GM12878 (cell line): ENCODE results near the gene TIAM1. TPM values are rescaled to one million over a fixed set of nuclear protein-coding genes. Genes with fewer than 3 reads are reported as not detected.

ENCODE experiments used
- ATAC-seq: fragments of 200-7000 bp; cut with Tn5 transposase; 3 replicates; pipeline ENCODE4 v1.9.1; 2020; ENCODE audit warnings: mild to moderate bottlenecking, moderate library complexity
- BruUV-seq: library from RNA; stranded (reverse); fragments of 400-500 nt; replicated peaks from 2 replicates; lab custom pipeline; 2021; lab: Mats Ljungman, UMichigan
- CTCF ChIA-PET: fragments of 300-600 bp; sonication (Branson Sonifier 250); formaldehyde crosslinking; extraction: SDS; loops from one replicate; lab custom pipeline; 2021; ENCODE audit warnings: inconsistent platforms; lab: Yijun Ruan, JAX
- POLR2A ChIA-PET: fragments of 350-600 bp; formaldehyde crosslinking; extraction: SDS; loops from one replicate; lab custom pipeline; 2021; ENCODE audit warnings: inconsistent platforms; lab: Charles Lee
- RAD21 ChIA-PET: fragments of 300-600 bp; sonication (Branson Sonifier 250); formaldehyde crosslinking; loops from one replicate; lab custom pipeline; 2023; ENCODE audit warnings: antibody characterized with exemption; ENCODE audit not compliant: unreplicated experiment; lab: Charles Lee
- SMC1A ChIA-PET: fragments of 300-600 bp; sonication (Branson Sonifier 250); formaldehyde crosslinking; loops from one replicate; lab custom pipeline; 2023; ENCODE audit not compliant: unreplicated experiment, uncharacterized antibody; lab: Charles Lee
- DNase-seq: peaks from one replicate; pipeline ENCODE4 v3.0.0-alpha.2; 2011; ENCODE audit warnings: low read depth, low spot score
- FAIRE-seq: peaks from 3 replicates; lab custom pipeline; 2011; peaks lifted over from hg19 to GRCh38; lab: Jason Lieb, UNC
- H2AFZ ChIP-seq: 2 replicates; pipeline ENCODE4 v1.6.0; 2011; ENCODE audit warnings: low read depth, low read length, control low read depth; ENCODE audit not compliant: control insufficient read depth
- H3K27ac ChIP-seq: 2 replicates; pipeline ENCODE4 v1.5.1; 2011; ENCODE audit warnings: control low read depth; ENCODE audit not compliant: control insufficient read depth, insufficient read depth
- H3K27me3 ChIP-seq, 2 experiments: replicated peaks in 1 of 2; 2 replicates each; pipeline versions ENCODE4 v1.6.0 to v1.6.1; 2011; ENCODE audit warnings: low read length in 1 of 2; ENCODE audit not compliant: control insufficient read depth in 2 of 2, insufficient read depth in 2 of 2
- H3K36me3 ChIP-seq, 2 experiments: 2 replicates each; pipeline ENCODE4 v1.5.1; 2011; ENCODE audit warnings: low read length in 1 of 2; ENCODE audit not compliant: control insufficient read depth in 2 of 2, insufficient read depth in 2 of 2
- H3K4me1 ChIP-seq: 2 replicates; pipeline ENCODE4 v1.6.1; 2011; ENCODE audit warnings: mild to moderate bottlenecking, low read length, moderate library complexity, mixed read lengths; ENCODE audit not compliant: control insufficient read depth, insufficient read depth
- H3K4me2 ChIP-seq: 2 replicates; pipeline ENCODE4 v1.6.0; 2011; ENCODE audit warnings: control low read depth; ENCODE audit not compliant: control insufficient read depth, insufficient read depth
- H3K4me3 ChIP-seq: fragments of 200-600 bp; sonication (generic); 2 replicates; pipeline ENCODE4 v1.5.1; 2016
- H3K79me2 ChIP-seq: 2 replicates; pipeline ENCODE4 v1.6.0; 2011; ENCODE audit warnings: low read length; ENCODE audit not compliant: control insufficient read depth, insufficient read depth
- H3K9ac ChIP-seq: 2 replicates; pipeline ENCODE4 v1.8.0; 2011; ENCODE audit warnings: low read length, control low read depth, mixed read lengths; ENCODE audit not compliant: control insufficient read depth, insufficient read depth
- H3K9me3 ChIP-seq: replicated peaks from 3 replicates; pipeline ENCODE4 v1.5.1; 2011; ENCODE audit warnings: mild to moderate bottlenecking, low read length; ENCODE audit not compliant: control insufficient read depth, insufficient read depth
- H4K20me1 ChIP-seq: 2 replicates; pipeline ENCODE4 v1.6.0; 2011; ENCODE audit not compliant: control insufficient read depth, insufficient read depth
- BACH1 ChIP-seq: fragments of 450-650 bp; IDR thresholded peaks from 2 replicates; pipeline ENCODE4 v1.6.1; 2017; ENCODE audit warnings: mild to moderate bottlenecking, borderline replicate concordance
- JUNB ChIP-seq: IDR thresholded peaks from 2 replicates; pipeline ENCODE4 v1.6.1; 2016; ENCODE audit warnings: antibody characterized with exemption, mild to moderate bottlenecking
- KAT2A ChIP-seq: conservative IDR thresholded peaks from 2 replicates; pipeline ENCODE4 v1.6.1; 2011; ENCODE audit warnings: low read depth, low read length; ENCODE audit not compliant: control insufficient read depth
- MEF2A ChIP-seq: IDR thresholded peaks from 2 replicates; pipeline ENCODE4 v1.6.1; 2011; ENCODE audit warnings: low read depth, mild to moderate bottlenecking, low read length, moderate library complexity; ENCODE audit not compliant: insufficient read depth
- RFX5 ChIP-seq: IDR thresholded peaks from 2 replicates; pipeline ENCODE4 v1.6.1; 2011; ENCODE audit warnings: low read depth, low read length, improper control_type of control experiment
- STAT1 ChIP-seq: fragments of 450-650 bp; conservative IDR thresholded peaks from 2 replicates; pipeline ENCODE4 v1.6.1; 2014; ENCODE audit warnings: antibody characterized with exemption, mild to moderate bottlenecking
- ZNF207 ChIP-seq: fragments of 450-650 bp; IDR thresholded peaks from 2 replicates; pipeline ENCODE4 v1.6.1; 2014; ENCODE audit warnings: antibody characterized with exemption, mild to moderate bottlenecking, borderline replicate concordance
- ZNF384 ChIP-seq: IDR thresholded peaks from 2 replicates; pipeline ENCODE4 v1.6.1; 2012; ENCODE audit warnings: low read depth, mild to moderate bottlenecking, low read length, improper control_type of control experiment, borderline replicate concordance
- WGBS: methylation state at CpG from one replicate; pipeline ENCODE4 v1.1.6; 2016; ENCODE audit warnings: low lambda C conversion rate; ENCODE audit not compliant: insufficient replicate concordance, insufficient coverage; ENCODE audit errors: missing lambda C conversion rate; 5-methylcytosine and 5-hydroxymethylcytosine counted together
- in situ Hi-C: fragments of 300-500 bp; cut with MboI; formaldehyde crosslinking; loops from 9 replicates; pipeline ENCODE4 v1.14.3; 2018; ENCODE audit warnings: mixed read lengths
- intact Hi-C: fragments of 100-400 bp; cut with micrococcal nuclease; formaldehyde crosslinking; loops from one replicate; pipeline ENCODE4 v1.14.2; 2022; ENCODE audit not compliant: unreplicated experiment
- polyA plus RNA-seq, 11 experiments: library from polyadenylated mRNA; depleted of rRNA in 4 of 11; unstranded in 6 of 11; stranded (reverse) in 5 of 11; fragments of >200 nt; fragmentation: Nextera tagmentation in 4 of 11; fragmentation: Illumina TruSeq in 1 of 11; extraction: Ambion mirVana in 4 of 11; extraction: Trizol in 1 of 11; gene quantifications; 1 replicate in 1 of 11; 2 replicates in 10 of 11; pipeline versions ENCODE4 v1.2.1 to v1.2.3, GENCODE V29; 2011 to 2016; ENCODE audit warnings: inconsistent platforms in 2 of 11, missing spikeins in 2 of 11, low read depth in 1 of 11
- total RNA-seq, 4 experiments: library from RNA; depleted of rRNA in 3 of 4; stranded (reverse); fragments of >200 nt in 3 of 4; fragmentation: Illumina TruSeq in 1 of 4; extraction: Trizol in 1 of 4; gene quantifications; 2 replicates each; pipeline versions ENCODE4 v1.2.1 to v1.2.3, GENCODE V29; 2013 to 2021
- TF ChIP-seq, protein P1 (sequence below): fragments of 450-650 bp; IDR thresholded peaks from 2 replicates; pipeline ENCODE4 v1.6.1; 2017; ENCODE audit warnings: mild to moderate bottlenecking, low read depth, inconsistent platforms; ENCODE audit not compliant: poor library complexity, severe bottlenecking
- TF ChIP-seq, protein P2 (sequence below), 3 experiments: IDR thresholded peaks in 2 of 3; conservative IDR thresholded peaks in 1 of 3; 2 replicates each; pipeline ENCODE4 v1.5.1; 2011; ENCODE audit warnings: low read depth in 3 of 3, low read length in 3 of 3, mild to moderate bottlenecking in 3 of 3, control low read depth in 2 of 3, moderate library complexity in 2 of 3, inconsistent platforms in 1 of 3, mixed read lengths in 1 of 3; ENCODE audit not compliant: control insufficient read depth in 2 of 3, insufficient read depth in 1 of 3; ENCODE audit errors: extremely low read depth in 1 of 3
- TF ChIP-seq, protein P3 (sequence below): fragments of 150-350 bp; IDR thresholded peaks from 2 replicates; pipeline ENCODE4 v1.6.1; 2016; ENCODE audit warnings: low read depth, low read length
- TF ChIP-seq, protein P4 (sequence below): fragments of 450-650 bp; IDR thresholded peaks from 2 replicates; pipeline ENCODE4 v1.6.1; 2014; ENCODE audit warnings: mild to moderate bottlenecking

TIAM1 gene
- total and polyA plus RNA-seq, 10 of the 15 experiments (the other 5 are each of a cell fraction or from before 2014, with no cell fraction given): 0.31 to 35.9 (median 0.78) TPM

DNA sequence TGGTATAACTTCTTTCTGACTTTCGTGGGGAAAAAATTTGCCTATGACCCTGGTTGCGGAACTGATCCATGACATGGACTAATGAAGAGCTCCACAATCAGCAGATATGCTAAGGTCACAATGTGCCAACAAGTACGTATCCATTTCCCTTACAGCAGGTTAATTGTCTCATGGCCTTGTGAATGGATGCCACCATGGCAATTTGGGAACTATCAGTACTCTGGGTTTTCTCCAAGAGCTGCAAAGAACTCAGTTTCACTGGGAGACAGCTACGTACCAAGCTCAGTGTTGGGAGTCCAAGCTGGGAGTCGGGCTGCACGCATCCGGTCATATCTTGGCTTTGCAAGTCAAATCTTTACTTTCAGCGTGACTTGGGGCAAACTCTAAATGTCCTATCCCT, 64.8 kb downstream of the TIAM1 start:
- no peak overlapping the region for H2AFZ ChIP-seq
- H3K36me3 ChIP-seq: no peaks in the 10 kb centered on the region
- no peaks in the 10 kb centered on the region for H3K79me2 ChIP-seq
- no peak overlapping the region for H3K4me2 ChIP-seq
- in situ Hi-C loops (no loop called here), intact Hi-C loops (no loop called here)
- no peak overlapping the region for H3K9ac ChIP-seq
- H3K27ac ChIP-seq: no peak overlapping the region
- FAIRE-seq (no peak), DNase-seq (no peak), ATAC-seq (no peak)
- BruUV-seq: no TSS peak
- RAD21 ChIA-PET: interaction anchor here (0.7 kb wide), 1 partner anchor 48 kb away, joined by 3 read pairs; no protein-coding TSS in a partner anchor
- no peaks in the 10 kb centered on the region for H4K20me1 ChIP-seq
- no peak for TF ChIP-seq JUNB
- no peak for TF ChIP-seq KAT2A
- no peak for TF ChIP-seq STAT1
- no peak for TF ChIP-seq RFX5
- TF ChIP-seq ZNF384: no peak
- TF ChIP-seq, protein P1, sequence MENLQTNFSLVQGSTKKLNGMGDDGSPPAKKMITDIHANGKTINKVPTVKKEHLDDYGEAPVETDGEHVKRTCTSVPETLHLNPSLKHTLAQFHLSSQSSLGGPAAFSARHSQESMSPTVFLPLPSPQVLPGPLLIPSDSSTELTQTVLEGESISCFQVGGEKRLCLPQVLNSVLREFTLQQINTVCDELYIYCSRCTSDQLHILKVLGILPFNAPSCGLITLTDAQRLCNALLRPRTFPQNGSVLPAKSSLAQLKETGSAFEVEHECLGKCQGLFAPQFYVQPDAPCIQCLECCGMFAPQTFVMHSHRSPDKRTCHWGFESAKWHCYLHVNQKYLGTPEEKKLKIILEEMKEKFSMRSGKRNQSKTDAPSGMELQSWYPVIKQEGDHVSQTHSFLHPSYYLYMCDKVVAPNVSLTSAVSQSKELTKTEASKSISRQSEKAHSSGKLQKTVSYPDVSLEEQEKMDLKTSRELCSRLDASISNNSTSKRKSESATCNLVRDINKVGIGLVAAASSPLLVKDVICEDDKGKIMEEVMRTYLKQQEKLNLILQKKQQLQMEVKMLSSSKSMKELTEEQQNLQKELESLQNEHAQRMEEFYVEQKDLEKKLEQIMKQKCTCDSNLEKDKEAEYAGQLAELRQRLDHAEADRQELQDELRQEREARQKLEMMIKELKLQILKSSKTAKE: no peak
- TF ChIP-seq, protein P2, sequence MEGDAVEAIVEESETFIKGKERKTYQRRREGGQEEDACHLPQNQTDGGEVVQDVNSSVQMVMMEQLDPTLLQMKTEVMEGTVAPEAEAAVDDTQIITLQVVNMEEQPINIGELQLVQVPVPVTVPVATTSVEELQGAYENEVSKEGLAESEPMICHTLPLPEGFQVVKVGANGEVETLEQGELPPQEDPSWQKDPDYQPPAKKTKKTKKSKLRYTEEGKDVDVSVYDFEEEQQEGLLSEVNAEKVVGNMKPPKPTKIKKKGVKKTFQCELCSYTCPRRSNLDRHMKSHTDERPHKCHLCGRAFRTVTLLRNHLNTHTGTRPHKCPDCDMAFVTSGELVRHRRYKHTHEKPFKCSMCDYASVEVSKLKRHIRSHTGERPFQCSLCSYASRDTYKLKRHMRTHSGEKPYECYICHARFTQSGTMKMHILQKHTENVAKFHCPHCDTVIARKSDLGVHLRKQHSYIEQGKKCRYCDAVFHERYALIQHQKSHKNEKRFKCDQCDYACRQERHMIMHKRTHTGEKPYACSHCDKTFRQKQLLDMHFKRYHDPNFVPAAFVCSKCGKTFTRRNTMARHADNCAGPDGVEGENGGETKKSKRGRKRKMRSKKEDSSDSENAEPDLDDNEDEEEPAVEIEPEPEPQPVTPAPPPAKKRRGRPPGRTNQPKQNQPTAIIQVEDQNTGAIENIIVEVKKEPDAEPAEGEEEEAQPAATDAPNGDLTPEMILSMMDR (IDR thresholded peaks at IDR 0.05 in 2 of 3, conservative IDR thresholded peaks at IDR 0.05 in 1 of 3; ENCODE audit: control insufficient read depth in 2 of 3, extremely low read depth in 1 of 3, insufficient read depth in 1 of 3, low read depth in 3 of 3, low read length in 3 of 3): no peak
- TF ChIP-seq BACH1: no peak
- TF ChIP-seq MEF2A: no peak
- TF ChIP-seq, protein P3, sequence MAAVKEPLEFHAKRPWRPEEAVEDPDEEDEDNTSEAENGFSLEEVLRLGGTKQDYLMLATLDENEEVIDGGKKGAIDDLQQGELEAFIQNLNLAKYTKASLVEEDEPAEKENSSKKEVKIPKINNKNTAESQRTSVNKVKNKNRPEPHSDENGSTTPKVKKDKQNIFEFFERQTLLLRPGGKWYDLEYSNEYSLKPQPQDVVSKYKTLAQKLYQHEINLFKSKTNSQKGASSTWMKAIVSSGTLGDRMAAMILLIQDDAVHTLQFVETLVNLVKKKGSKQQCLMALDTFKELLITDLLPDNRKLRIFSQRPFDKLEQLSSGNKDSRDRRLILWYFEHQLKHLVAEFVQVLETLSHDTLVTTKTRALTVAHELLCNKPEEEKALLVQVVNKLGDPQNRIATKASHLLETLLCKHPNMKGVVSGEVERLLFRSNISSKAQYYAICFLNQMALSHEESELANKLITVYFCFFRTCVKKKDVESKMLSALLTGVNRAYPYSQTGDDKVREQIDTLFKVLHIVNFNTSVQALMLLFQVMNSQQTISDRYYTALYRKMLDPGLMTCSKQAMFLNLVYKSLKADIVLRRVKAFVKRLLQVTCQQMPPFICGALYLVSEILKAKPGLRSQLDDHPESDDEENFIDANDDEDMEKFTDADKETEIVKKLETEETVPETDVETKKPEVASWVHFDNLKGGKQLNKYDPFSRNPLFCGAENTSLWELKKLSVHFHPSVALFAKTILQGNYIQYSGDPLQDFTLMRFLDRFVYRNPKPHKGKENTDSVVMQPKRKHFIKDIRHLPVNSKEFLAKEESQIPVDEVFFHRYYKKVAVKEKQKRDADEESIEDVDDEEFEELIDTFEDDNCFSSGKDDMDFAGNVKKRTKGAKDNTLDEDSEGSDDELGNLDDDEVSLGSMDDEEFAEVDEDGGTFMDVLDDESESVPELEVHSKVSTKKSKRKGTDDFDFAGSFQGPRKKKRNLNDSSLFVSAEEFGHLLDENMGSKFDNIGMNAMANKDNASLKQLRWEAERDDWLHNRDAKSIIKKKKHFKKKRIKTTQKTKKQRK: no peak
- TF ChIP-seq, protein P4, sequence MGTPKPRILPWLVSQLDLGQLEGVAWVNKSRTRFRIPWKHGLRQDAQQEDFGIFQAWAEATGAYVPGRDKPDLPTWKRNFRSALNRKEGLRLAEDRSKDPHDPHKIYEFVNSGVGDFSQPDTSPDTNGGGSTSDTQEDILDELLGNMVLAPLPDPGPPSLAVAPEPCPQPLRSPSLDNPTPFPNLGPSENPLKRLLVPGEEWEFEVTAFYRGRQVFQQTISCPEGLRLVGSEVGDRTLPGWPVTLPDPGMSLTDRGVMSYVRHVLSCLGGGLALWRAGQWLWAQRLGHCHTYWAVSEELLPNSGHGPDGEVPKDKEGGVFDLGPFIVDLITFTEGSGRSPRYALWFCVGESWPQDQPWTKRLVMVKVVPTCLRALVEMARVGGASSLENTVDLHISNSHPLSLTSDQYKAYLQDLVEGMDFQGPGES: no peak
- no peak for TF ChIP-seq ZNF207
- POLR2A ChIA-PET: no interaction called here
- no peaks in the 10 kb centered on the region for H3K27me3 ChIP-seq
- no peaks in the 10 kb centered on the region for H3K4me1 ChIP-seq
- CTCF ChIA-PET: no interaction called here
- no peak overlapping the region for H3K4me3 ChIP-seq
- no peaks in the 10 kb centered on the region for H3K9me3 ChIP-seq
- 55% methylated on average over 8 of the region's 8 CpGs for WGBS
- SMC1A ChIA-PET: interaction anchor here (0.9 to 1.3 kb wide), 2 partner anchors 10 to 59 kb away, joined by 3 read pairs; no protein-coding TSS in a partner anchor
